GM13976 (cell line): ENCODE results near the gene LPO.

Source experiments
- DNase-seq: peaks from one replicate; pipeline ENCODE4 v3.0.0; 2012; ENCODE audit warnings: low spot score
- in situ Hi-C: fragments of 300-500 bp; cut with MboI; formaldehyde crosslinking; loops from one replicate; pipeline ENCODE4 v1.12.0; 2022; ENCODE audit warnings: low sequenced_read_pairs, mixed read lengths, inconsistent platforms; ENCODE audit not compliant: unreplicated experiment
- TF ChIP-seq, protein P1 (sequence below): IDR thresholded peaks from 2 replicates; pipeline ENCODE4 v1.5.1; 2012; ENCODE audit warnings: borderline replicate concordance, mild to moderate bottlenecking; ENCODE audit not compliant: insufficient read depth; ENCODE audit errors: extremely low read depth, missing control alignments, control extremely low read depth

The LPO gene

DNA sequence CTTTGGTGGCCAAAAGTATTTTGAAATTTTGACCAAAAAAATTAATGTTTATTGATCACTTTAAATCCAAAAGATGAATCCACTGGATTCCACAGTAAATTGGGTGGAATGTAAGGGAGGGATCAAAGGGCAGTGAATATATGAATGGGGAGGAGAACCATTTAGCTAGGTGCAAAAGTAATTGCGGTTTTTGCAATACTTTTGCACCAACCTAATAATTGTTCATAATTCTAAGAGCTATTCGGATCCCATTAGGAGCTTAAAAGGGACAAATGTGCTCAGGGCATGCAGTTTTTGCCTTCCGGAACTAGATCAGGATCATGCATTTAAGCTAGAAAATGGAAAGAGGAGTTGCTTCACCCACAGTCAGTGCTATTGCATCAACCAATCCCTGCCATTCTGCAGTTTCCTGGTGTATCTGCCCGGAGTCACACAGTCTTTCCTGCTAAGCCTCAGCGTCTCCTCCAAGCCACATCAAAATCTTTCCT, at the start of gene LPO:
TSS of gene LPO (plus strand) at position 438 of the 488 bp plus-strand sequence. CDS start 4,396 bp downstream, outside the sequence.
- in situ Hi-C loops: no loop called here
- TF ChIP-seq, protein P1, sequence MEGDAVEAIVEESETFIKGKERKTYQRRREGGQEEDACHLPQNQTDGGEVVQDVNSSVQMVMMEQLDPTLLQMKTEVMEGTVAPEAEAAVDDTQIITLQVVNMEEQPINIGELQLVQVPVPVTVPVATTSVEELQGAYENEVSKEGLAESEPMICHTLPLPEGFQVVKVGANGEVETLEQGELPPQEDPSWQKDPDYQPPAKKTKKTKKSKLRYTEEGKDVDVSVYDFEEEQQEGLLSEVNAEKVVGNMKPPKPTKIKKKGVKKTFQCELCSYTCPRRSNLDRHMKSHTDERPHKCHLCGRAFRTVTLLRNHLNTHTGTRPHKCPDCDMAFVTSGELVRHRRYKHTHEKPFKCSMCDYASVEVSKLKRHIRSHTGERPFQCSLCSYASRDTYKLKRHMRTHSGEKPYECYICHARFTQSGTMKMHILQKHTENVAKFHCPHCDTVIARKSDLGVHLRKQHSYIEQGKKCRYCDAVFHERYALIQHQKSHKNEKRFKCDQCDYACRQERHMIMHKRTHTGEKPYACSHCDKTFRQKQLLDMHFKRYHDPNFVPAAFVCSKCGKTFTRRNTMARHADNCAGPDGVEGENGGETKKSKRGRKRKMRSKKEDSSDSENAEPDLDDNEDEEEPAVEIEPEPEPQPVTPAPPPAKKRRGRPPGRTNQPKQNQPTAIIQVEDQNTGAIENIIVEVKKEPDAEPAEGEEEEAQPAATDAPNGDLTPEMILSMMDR: no peak
- DNase-seq: no peak

DNA sequence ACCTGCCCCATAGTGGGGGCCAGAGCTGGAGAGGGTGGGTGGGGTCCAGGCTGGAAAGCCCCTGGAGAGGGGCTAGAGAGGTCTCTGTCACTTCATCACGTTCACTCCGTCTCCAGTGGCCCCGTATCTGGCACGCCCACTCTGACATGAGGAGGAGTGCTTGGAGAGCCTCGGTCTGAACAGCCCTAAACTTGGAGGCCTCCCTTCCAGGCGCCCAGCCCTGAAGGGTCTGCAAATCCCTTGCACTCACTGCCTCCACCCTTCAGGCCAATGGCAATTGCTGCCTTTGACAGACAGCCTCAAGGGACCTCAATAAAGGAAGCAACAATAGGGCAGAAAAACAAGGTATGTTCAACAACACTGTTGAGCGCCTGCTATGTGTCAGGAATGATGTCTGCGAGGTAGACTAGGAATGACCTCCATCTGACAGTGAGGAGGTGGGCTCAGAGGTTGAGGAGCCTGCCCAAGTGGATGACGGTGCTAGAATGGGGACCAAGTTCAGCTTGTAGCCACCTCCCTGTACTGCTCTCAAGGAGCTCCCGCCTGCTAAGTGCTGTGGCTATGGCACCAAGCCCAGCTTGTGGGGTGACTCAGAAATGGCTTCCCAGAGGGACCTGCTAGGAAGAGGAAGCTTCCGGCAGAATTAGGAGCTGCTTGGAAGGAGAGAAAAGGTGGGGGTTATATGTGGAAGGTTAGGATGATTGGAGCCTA, 48.8 kb upstream of the LPO start:
- in situ Hi-C loops: no loop called here
- DNase-seq: no peak
- TF ChIP-seq, protein P1: no peak

DNA sequence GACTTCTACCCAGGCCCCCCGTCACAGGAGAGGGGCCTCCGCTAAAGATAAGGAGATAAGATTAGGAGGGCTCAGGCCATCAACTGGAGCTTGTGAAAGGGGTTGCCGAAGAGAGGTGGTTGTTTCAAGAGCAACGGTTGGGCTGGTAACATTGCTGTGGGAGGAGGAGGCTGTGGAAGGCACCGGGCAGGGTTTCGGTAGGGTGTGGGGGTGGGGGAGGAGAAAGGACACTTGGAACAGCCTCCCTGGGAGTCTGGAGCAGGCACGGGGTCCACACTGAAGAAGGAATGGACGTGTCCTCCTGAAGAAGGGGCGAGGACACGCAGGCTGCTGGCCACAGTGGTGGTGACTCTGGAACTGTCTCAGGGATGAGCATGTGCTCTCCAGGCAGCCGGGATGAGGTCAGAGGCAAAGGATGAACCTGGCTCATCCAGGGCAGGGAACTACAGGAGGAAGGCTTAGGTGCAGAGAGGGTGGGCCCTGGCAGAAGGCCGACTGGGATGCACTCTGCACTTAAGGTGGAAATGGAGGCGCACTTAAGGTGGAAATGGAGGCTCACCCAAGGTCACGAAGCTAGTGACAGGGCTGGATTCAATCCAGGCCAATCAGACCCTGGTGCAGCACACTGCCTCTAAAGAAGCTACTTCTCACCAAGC, 47.0 kb upstream of the LPO start:
- TF ChIP-seq, protein P1: no peak
- in situ Hi-C loops: no loop called here

DNA sequence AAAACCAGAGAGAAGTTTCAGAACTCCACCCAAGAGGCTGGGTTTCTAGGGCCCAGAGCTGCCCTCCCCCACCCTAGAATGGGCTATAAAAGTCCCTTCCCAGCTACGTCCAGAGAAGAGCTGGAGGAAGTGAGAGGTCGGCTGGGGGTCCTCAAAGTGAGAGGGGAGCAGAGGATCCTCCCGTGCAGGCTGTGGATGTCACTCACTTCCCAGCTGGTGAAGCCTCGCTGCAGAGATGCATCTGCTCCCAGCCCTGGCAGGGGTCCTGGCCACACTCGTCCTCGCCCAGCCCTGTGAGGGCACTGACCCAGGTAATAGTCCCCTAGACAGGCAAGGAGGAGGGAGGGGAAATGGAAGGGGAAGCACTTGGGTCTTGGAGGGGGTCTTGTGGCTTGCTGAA, 45.8 kb upstream of the LPO start, which contains the start of gene EPX:
TSS of gene EPX (plus strand) at position 115 of the 400 bp plus-strand sequence. CDS start at position 236, 121 bp downstream.
- TF ChIP-seq, protein P1: no peak
- in situ Hi-C loops: no loop called here
- peak; percentile 50 for DNase-seq

More for the DNA sequence above, 47.0 kb upstream of the LPO start:
- DNase-seq: no peak

DNA sequence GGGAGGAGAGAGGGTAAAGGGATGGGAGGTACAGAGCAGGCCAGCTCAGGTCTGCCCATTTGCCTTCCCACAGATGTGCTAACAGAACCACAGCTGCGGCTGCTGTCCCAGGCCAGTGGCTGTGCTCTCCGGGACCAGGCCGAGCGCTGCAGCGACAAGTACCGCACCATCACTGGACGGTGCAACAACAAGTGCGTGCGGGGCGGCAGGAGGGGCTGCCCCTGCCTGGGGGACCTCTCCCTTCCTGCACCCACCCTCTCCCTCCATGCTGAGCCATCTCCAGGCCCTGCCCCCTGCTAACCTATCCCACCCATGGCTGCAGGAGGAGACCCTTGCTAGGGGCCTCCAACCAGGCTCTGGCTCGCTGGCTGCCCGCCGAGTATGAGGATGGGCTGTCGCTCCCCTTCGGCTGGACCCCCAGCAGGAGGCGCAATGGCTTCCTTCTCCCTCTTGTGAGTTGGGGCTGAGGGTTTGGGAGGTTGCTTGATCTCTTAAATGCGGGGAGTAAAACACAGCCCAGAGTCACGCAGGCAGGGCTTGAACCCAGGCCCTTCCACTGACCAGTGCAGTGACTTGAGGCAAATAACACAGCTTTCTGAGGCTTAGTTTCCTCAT, 44.6 kb upstream of the LPO start:
- TF ChIP-seq, protein P1: no peak
- DNase-seq: no peak
- in situ Hi-C loops: no loop called here

DNA sequence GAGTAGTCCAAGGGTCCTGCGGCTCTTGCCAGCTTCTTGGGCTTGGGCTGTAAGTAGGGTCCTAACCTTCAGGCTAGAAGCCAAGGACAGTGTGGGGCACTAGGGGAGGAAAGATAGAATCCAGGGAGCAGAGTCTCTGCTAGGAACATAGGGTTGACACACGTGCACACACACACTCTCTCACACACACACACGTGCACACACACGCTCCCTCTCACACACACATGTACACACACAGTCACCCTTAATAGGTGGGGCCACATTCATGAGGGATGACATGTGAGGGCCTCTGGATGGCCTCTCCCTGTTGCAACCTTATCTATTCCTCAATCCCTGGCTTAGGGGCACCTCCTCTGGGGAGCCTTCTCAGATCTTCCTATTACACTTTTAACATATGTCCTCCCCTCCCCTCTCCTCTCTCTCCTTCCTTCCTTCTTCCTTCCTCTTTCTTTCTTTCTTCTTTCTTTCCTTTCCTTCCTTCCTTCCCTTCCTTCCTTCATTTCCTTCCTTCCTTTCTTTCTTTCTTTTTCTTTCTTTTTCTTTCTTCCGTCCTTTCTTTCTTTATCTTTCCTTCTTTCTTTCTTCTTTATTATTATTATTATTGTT, 42.8 kb upstream of the LPO start:
- DNase-seq: no peak
- in situ Hi-C loops: no loop called here
- TF ChIP-seq, protein P1: no peak
